Umbilical cord (tissue), 2 donors: Measurements from ENCODE around the gene BYSL. TPM values are rescaled to one million over a fixed set of nuclear protein-coding genes. Genes with fewer than 3 reads are reported as not detected.
A peak's percentile ranks its signal among the peaks of the same experiment; 100 is the strongest.

Source experiments
- DNase-seq: peaks from one replicate; pipeline ENCODE4 v3.0.0-alpha.2; 2015; ENCODE audit warnings: low spot score
- total RNA-seq: library from RNA; depleted of rRNA; stranded (reverse); fragments of >200 nt; gene quantifications from one replicate; pipeline ENCODE4 v1.2.3, GENCODE V29; 2014; ENCODE audit warnings: low replicate concordance; ENCODE audit not compliant: insufficient read depth

BYSL gene
- total RNA-seq, 1 donor from 2014 or later, result 5.3 TPM

GRCh38 chr6:41914869-41915530, 6.3 kb upstream of the BYSL start:
- no peak for DNase-seq

- no peak for DNase-seq
Measured at GRCh38 chr6:41917528-41917927, 3.8 kb upstream of the BYSL start.

GRCh38 chr6:41921712-41921998, 356 bp downstream of the BYSL start:
- DNase-seq, result no peak

GRCh38 chr6:41922154-41922553, 855 bp downstream of the BYSL start:
- DNase-seq, result no peak

- DNase-seq, result no peak
Measured at GRCh38 chr6:41927253-41927652, 6.0 kb downstream of the BYSL start.

GRCh38 chr6:41929924-41930323, 8.6 kb downstream of the BYSL start:
- DNase-seq, result no peak

- no peak for DNase-seq
Measured at GRCh38 chr6:41931792-41932191, 10.5 kb downstream of the BYSL start.

- DNase-seq, result no peak
Measured at GRCh38 chr6:41932378-41932777, 11.1 kb downstream of the BYSL start.

- DNase-seq, result no peak
Measured at GRCh38 chr6:41934278-41935192, 13.2 kb downstream of the BYSL start.

GRCh38 chr6:41935193-41935574, 13.9 kb downstream of the BYSL start:
- DNase-seq, result no peak

GRCh38 chr6:41935685-41936072, 14.4 kb downstream of the BYSL start:
- DNase-seq, result no peak

- DNase-seq, result peak; percentile 85
Measured at GRCh38 chr6:41936073-41936837, 15.0 kb downstream of the BYSL start.

- no peak for DNase-seq
Measured at GRCh38 chr6:41937472-41937860, 16.2 kb downstream of the BYSL start.

GRCh38 chr6:41937861-41938574, 16.7 kb downstream of the BYSL start:
- peak; percentile 35 for DNase-seq

- no peak for DNase-seq
Measured at GRCh38 chr6:41938590-41939175, 17.4 kb downstream of the BYSL start.

GRCh38 chr6:41939176-41939847, 18.0 kb downstream of the BYSL start:
- peak; percentile 97 for DNase-seq

- peak; percentile 74 for DNase-seq
Measured at GRCh38 chr6:41939848-41940758, 18.8 kb downstream of the BYSL start.

- peak; percentile 77 for DNase-seq
Measured at GRCh38 chr6:41940759-41941279, 19.5 kb downstream of the BYSL start.

GRCh38 chr6:41941280-41942066, 20.2 kb downstream of the BYSL start, which contains the start of gene CCND3:
Gene CCND3, minus strand, starts transcription at chr6:41941808. Its CDS starts 159 bp downstream, at chr6:41941649.
- peak; percentile 96 for DNase-seq
